Activated B cell treated with CpG ODN at 0.5 μM for 24 hours (primary cell): ENCODE measurements around the gene DNAH2. TPM values are rescaled to one million over a fixed set of nuclear protein-coding genes. Genes with fewer than 3 reads are reported as not detected.

Experiments
- ATAC-seq: fragments of 200-7000 bp; cut with Tn5 transposase; one replicate; pipeline ENCODE4 v1.10.0; 2021; ENCODE audit warnings: low read depth, mild to moderate bottlenecking, moderate library complexity
- CTCF ChIA-PET: fragments of 350-600 bp; sonication (Branson Sonifier 250); formaldehyde crosslinking; loops from one replicate; lab custom pipeline; 2021; ENCODE audit warnings: antibody characterized with exemption; lab: Charles Lee
- POLR2A ChIA-PET: fragments of 350-600 bp; sonication (Branson Sonifier 250); formaldehyde crosslinking; loops from one replicate; lab custom pipeline; 2021; ENCODE audit warnings: antibody characterized with exemption; lab: Charles Lee
- DNase-seq: peaks from one replicate; pipeline ENCODE4 v3.0.0; 2022
- H3K27ac Mint-ChIP-seq: one replicate; pipeline ENCODE4 v1.8.0; 2020; ENCODE audit warnings: mixed read lengths
- H3K27me3 Mint-ChIP-seq: one replicate; pipeline ENCODE4 v1.8.0; 2021; ENCODE audit warnings: mixed read lengths
- H3K36me3 Mint-ChIP-seq: one replicate; pipeline ENCODE4 v1.8.0; 2021; ENCODE audit warnings: low read depth, mixed read lengths
- H3K4me1 Mint-ChIP-seq: one replicate; pipeline ENCODE4 v1.8.0; 2021; ENCODE audit warnings: mixed read lengths
- H3K4me3 Mint-ChIP-seq: one replicate; pipeline ENCODE4 v1.8.0; 2020; ENCODE audit warnings: mild to moderate bottlenecking, mixed read lengths
- H3K9me3 Mint-ChIP-seq: one replicate; pipeline ENCODE4 v1.8.0; 2020; ENCODE audit warnings: mixed read lengths
- CTCF ChIP-seq: fragments of 200-600 bp; IDR thresholded peaks from one replicate; pipeline ENCODE4 v1.8.0; 2022; ENCODE audit warnings: antibody characterized with exemption, mild to moderate bottlenecking
- intact Hi-C: fragments of 100-400 bp; cut with micrococcal nuclease; formaldehyde crosslinking; loops from one replicate; pipeline ENCODE4 v1.15.1; 2024
- total RNA-seq: library from RNA; stranded (reverse); gene quantifications from 2 replicates; pipeline ENCODE4 v1.2.3, GENCODE V29; 2022

Gene DNAH2
- total RNA-seq, 1 donor from 2014 or later: not detected

GRCh38 chr17:7756968-7757367 is 39.4 kb downstream of the DNAH2 start:
- ChIA-PET CTCF (no interaction called here), POLR2A (no interaction called here)
- H3K27me3 Mint-ChIP-seq: peaks cover 17% of the 10 kb centered on the region
- intact Hi-C loops: no loop called here
- H3K27ac Mint-ChIP-seq: no peak overlapping the region
- no peaks in the 10 kb centered on the region for H3K4me1 Mint-ChIP-seq
- no peak overlapping the region for H3K4me3 Mint-ChIP-seq
- no peak for TF ChIP-seq CTCF
- ATAC-seq: no peak
- no peaks in the 10 kb centered on the region for H3K36me3 Mint-ChIP-seq
- DNase-seq: no peak
- no peaks in the 10 kb centered on the region for H3K9me3 Mint-ChIP-seq

GRCh38 chr17:7763919-7764318 is 46.4 kb downstream of the DNAH2 start:
- CTCF ChIA-PET: no interaction called here
- ATAC-seq (no peak), DNase-seq (no peak)
- TF ChIP-seq CTCF: no peak
- intact Hi-C loops: no loop called here
- H3K36me3 Mint-ChIP-seq: no peaks in the 10 kb centered on the region
- POLR2A ChIA-PET: no interaction called here
- no peaks in the 10 kb centered on the region for H3K4me1 Mint-ChIP-seq
- no peak overlapping the region for H3K27ac Mint-ChIP-seq
- H3K4me3 Mint-ChIP-seq: no peak overlapping the region
- peaks cover 10% of the 10 kb centered on the region for H3K27me3 Mint-ChIP-seq
- H3K9me3 Mint-ChIP-seq: no peaks in the 10 kb centered on the region

- no peak overlapping the region for H3K27ac Mint-ChIP-seq
- no peaks in the 10 kb centered on the region for H3K36me3 Mint-ChIP-seq
- POLR2A ChIA-PET: no interaction called here
- H3K27me3 Mint-ChIP-seq: peaks cover 23% of the 10 kb centered on the region
- intact Hi-C loops: no loop called here
- TF ChIP-seq CTCF: no peak
- no peaks in the 10 kb centered on the region for H3K4me1 Mint-ChIP-seq
- CTCF ChIA-PET: no interaction called here
- DNase-seq (no peak), ATAC-seq (no peak)
- no peak overlapping the region for H3K4me3 Mint-ChIP-seq
- H3K9me3 Mint-ChIP-seq: no peaks in the 10 kb centered on the region
These were observed 49.5 kb downstream of the DNAH2 start for GRCh38 chr17:7767004-7767403.

GRCh38 chr17:7767405-7768021 is 50.0 kb downstream of the DNAH2 start:
- Mint-ChIP-seq H3K9me3 (no peaks in the 10 kb centered on the region), H3K4me1 (no peaks in the 10 kb centered on the region), H3K4me3 (no peak overlapping the region), H3K27me3 (peaks cover 23% of the 10 kb centered on the region), H3K36me3 (no peaks in the 10 kb centered on the region), H3K27ac (no peak overlapping the region)
- POLR2A ChIA-PET: no interaction called here
- CTCF ChIA-PET: no interaction called here
- intact Hi-C loops: no loop called here
- no peak for DNase-seq
- no peak for TF ChIP-seq CTCF
- ATAC-seq: no peak

- Mint-ChIP-seq H3K36me3 (no peaks in the 10 kb centered on the region), H3K4me1 (no peaks in the 10 kb centered on the region), H3K4me3 (no peak overlapping the region), H3K27ac (no peak overlapping the region), H3K27me3 (peaks cover 34% of the 10 kb centered on the region), H3K9me3 (no peaks in the 10 kb centered on the region)
- intact Hi-C loops: no loop called here
- POLR2A ChIA-PET: no interaction called here
- no peak for TF ChIP-seq CTCF
- CTCF ChIA-PET: no interaction called here
- ATAC-seq (no peak), DNase-seq (no peak)
These were observed 52.3 kb downstream of the DNAH2 start for GRCh38 chr17:7769854-7770253.
